ENCODE data around the gene P2RX7. TPM values are rescaled to one million over a fixed set of nuclear protein-coding genes. Genes with fewer than 3 reads are reported as not detected.

Gene P2RX7
- total and polyA plus RNA-seq, 9 of the 15 experiments (the other 6 are each of a cell fraction or from before 2014, with no cell fraction given) = 0.04 to 0.65 (median 0.30) TPM

DNA sequence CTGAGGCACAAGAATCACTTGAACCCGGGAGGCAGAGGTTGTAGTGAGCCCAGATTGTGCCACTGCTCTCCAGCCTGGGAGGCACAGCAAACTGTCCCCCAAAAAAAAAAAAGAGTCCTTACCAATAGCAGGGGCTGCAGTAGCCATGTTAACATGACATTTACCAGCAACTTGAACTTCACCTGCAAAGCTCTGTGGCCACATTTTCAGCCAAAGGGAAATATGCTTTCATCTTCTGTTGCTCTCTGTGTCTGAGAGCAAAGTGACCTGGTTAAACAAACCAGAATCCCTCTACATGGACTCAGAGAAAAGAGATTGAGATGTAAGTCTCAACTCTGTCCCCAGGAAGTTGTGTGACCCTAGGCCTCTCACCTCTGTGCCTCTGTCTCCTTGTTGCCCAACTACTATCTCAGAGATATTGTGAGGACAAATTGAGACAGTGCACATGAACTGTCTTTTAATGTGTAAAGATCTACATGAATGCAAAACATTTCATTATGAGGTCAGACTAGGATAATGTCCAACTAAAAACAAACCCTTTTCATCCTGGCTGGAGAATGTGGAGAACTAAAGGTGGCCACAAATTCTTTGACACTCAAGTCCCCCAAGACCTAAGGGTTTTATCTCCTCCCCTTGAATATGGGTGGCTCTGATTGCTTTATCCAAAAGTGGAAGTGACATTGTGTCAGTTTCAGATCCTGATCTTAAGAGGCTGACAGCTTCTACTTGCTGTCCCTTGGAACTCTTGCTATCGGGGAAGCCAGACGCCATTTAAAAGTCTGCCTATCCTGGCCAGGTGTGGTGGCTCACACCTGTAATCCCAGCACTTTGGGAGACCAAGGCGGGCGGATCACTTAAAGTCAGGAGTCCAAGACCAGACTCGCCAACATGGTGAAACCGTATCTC lies 52.6 kb downstream of the P2RX7 start (continued):
- TF ChIP-seq, protein P1, sequence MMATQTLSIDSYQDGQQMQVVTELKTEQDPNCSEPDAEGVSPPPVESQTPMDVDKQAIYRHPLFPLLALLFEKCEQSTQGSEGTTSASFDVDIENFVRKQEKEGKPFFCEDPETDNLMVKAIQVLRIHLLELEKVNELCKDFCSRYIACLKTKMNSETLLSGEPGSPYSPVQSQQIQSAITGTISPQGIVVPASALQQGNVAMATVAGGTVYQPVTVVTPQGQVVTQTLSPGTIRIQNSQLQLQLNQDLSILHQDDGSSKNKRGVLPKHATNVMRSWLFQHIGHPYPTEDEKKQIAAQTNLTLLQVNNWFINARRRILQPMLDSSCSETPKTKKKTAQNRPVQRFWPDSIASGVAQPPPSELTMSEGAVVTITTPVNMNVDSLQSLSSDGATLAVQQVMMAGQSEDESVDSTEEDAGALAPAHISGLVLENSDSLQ (IDR thresholded peaks at IDR 0.05) = 0 out of 2 replicates have a peak, but pooled peaks have one; percentile 35
- TF ChIP-seq SMAD4 (CRISPR knock-in tag; conservative IDR thresholded peaks at IDR 0.05) (no peak), ZNF764 (CRISPR knock-in tag; IDR thresholded peaks at IDR 0.05; ENCODE audit: low read depth) (no peak)

DNA sequence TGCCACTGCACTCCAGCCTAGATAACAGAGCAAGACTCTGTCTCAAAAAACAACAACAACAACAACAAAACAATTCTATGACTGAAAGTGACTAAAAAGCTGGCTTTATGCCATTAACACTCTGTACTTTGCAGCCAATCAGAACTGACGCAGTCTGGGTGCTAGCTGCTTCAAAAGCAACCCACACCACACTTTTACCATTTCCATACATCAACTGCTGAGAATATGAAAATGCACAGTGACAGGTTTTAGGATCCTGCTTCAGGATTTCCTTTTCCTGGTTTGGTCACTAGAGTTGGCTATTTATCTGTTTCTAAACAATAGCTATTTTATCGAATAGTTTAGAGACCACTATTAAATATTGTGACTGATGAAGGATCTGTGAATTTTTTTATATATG lies 54.1 kb downstream of the P2RX7 start:
- TF ChIP-seq HSF4 (CRISPR knock-in tag; IDR thresholded peaks at IDR 0.05; ENCODE audit: borderline replicate concordance) = no peak
- TF ChIP-seq U2AF2 (optimal IDR thresholded peaks at IDR 0.05; ENCODE audit: low read depth, low read length) = no peak
- no peak for TF ChIP-seq RFX7 (CRISPR knock-in tag; IDR thresholded peaks at IDR 0.05)
- TF ChIP-seq DACH1 (IDR thresholded peaks at IDR 0.05; ENCODE audit: partially characterized antibody) = no peak
- peak; percentile 34; the same call in 1 of the 2 replicates for TF ChIP-seq NFIC (IDR thresholded peaks at IDR 0.05)
- DNase-seq (ENCODE audit: extremely low read depth in 1 of 4, low spot score in 3 of 4) = no peak
- Histone ChIP-seq H3K9ac (ENCODE audit: insufficient read depth in 1 of 2, low read depth in 2 of 2, low read length in 2 of 2) (no peak overlapping the region), H3K27me3 (ENCODE audit: control insufficient read depth in 2 of 2, insufficient read depth in 2 of 2, low read length in 2 of 2) (no peaks in the 10 kb centered on the region), H3K4me1 (replicated peaks in 1 of 2; ENCODE audit: control insufficient read depth in 2 of 2, insufficient read depth in 2 of 2, low read length in 2 of 2) (peaks cover 12 to 17% of the 10 kb centered on the region in 2 experiments), H2AFZ (ENCODE audit: low read depth, low read length) (no peak overlapping the region), H3K9me3 (replicated peaks; ENCODE audit: control insufficient read depth, insufficient read depth, low read depth, low read length) (no peaks in the 10 kb centered on the region), H3K9me1 (ENCODE audit: control insufficient read depth, insufficient read depth, low read length) (no peaks in the 10 kb centered on the region), H3K27ac (ENCODE audit: extremely low read depth, low read depth, low read length) (no peak overlapping the region), H3K36me3 (ENCODE audit: control insufficient read depth, insufficient read depth, low read length) (no peaks in the 10 kb centered on the region), H3K4me2 (ENCODE audit: insufficient read depth, low read length) (no peak overlapping the region), H3K79me2 (ENCODE audit: control insufficient read depth, insufficient read depth, low read length) (no peaks in the 10 kb centered on the region), H3K4me3 (no peak overlapping the region), H4K20me1 (replicated peaks; ENCODE audit: control insufficient read depth, insufficient read depth, low read length) (no peaks in the 10 kb centered on the region)
- BruUV-seq (replicated peaks) = no TSS peak
- FAIRE-seq = no peak
- ATAC-seq = no peak
- WGBS (ENCODE audit: insufficient coverage, low coverage, missing lambda C conversion rate) = 84% methylated on average over 2 of the region's 2 CpGs
- ChIA-PET CTCF (ENCODE audit: low intra/inter-chr PET ratio) (no interaction called here), POLR2A (interaction anchor here (0.8 kb wide), 1 partner anchor 11 kb away, joined by 5 read pairs; no protein-coding TSS in a partner anchor)
- in situ Hi-C loops (cut with MboI) = no loop called here
- intact Hi-C loops (cut with micrococcal nuclease) = no loop called here
